Neural crest cell (in vitro differentiated cells): ENCODE results near the gene HNF1A. TPM values are rescaled to one million over a fixed set of nuclear protein-coding genes. Genes with fewer than 3 reads are reported as not detected.

ENCODE experiments used
- DNase-seq: peaks from one replicate; pipeline ENCODE4 v3.0.0; 2021; ENCODE audit warnings: low read depth, mixed read lengths, low spot score
- H3K27ac Mint-ChIP-seq: one replicate; pipeline ENCODE4 v1.8.0; 2021; ENCODE audit warnings: mild to moderate bottlenecking, mixed read lengths; ENCODE audit not compliant: unreplicated experiment
- H3K27me3 Mint-ChIP-seq: 2 replicates; pipeline ENCODE4 v1.8.0; 2021; ENCODE audit warnings: low read depth, mild to moderate bottlenecking, mixed read lengths
- H3K36me3 Mint-ChIP-seq: 2 replicates; pipeline ENCODE4 v1.8.0; 2021; ENCODE audit warnings: low read depth, mild to moderate bottlenecking, mixed read lengths
- H3K4me1 Mint-ChIP-seq: 2 replicates; pipeline ENCODE4 v1.8.0; 2021; ENCODE audit warnings: mixed read lengths
- H3K4me3 Mint-ChIP-seq: one replicate; pipeline ENCODE4 v1.8.0; 2021; ENCODE audit warnings: mild to moderate bottlenecking, mixed read lengths
- H3K9me3 Mint-ChIP-seq: 2 replicates; pipeline ENCODE4 v1.8.0; 2021; ENCODE audit warnings: mixed read lengths
- total RNA-seq: library from RNA; stranded (reverse); gene quantifications from 2 replicates; pipeline ENCODE4 v1.2.1, GENCODE V29; 2021
- TF ChIP-seq, protein P1 (sequence below): fragments of 200-600 bp; sonication (generic); conservative IDR thresholded peaks from 2 replicates; pipeline ENCODE4 v1.5.0; 2021; ENCODE audit warnings: antibody characterized with exemption, mild to moderate bottlenecking

HNF1A gene
- total RNA-seq, 1 donor from 2014 or later: not detected

DNA sequence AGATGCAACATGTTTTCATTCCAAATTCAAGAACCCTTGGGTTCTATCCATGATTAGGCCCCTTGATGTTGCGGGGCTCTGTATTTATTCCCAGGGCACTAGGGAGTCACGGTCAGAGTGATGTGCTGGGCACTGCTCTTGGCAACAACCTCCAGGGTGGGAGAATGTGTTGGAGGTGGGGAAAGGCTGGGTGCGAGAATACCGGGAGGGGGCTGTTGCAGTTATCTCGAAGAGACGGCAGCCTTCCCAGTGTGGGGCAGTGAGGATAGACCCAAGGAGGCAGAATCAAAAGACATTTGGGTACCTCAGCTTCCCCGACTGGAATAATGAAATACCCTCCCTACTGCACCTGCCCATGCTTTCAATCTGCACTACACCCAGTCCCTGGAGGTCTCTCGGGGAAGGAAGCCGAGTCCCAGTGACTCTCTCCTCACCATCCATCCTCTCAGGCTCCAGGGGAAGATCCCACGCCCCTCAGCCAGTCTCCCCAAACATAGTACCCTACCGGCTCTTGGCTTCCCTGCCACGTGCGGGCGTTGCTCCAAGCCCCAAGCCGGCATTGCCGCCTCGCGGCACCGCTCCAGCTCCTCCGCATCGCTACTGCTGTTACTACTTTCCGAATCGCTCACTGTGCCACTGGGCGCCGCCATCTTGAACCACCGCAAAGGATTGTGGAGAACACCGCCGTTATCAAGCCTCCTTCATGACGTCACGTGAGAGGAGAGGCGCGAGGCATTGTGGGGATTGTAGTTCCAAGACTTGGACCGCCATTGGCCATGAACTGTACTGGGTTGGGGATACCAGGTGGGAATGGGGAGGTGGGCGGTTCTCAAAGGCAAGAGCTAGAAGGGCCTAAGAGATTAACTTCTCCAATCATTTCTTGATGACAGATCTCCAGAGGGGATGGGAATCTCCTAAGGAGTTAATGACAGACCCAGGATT is 37.8 kb downstream of the HNF1A start, which contains the start of gene C12orf43:
C12orf43 (minus strand) TSS at position 663 of the 942 bp plus-strand sequence; CDS start at position 650, 13 bp downstream.
- peaks cover 5% of the 10 kb centered on the region for H3K27me3 Mint-ChIP-seq
- peak within 1 kb of the TSS; percentile 97 for H3K4me3 Mint-ChIP-seq
- peak; percentile 87 for DNase-seq
- TF ChIP-seq, protein P1, sequence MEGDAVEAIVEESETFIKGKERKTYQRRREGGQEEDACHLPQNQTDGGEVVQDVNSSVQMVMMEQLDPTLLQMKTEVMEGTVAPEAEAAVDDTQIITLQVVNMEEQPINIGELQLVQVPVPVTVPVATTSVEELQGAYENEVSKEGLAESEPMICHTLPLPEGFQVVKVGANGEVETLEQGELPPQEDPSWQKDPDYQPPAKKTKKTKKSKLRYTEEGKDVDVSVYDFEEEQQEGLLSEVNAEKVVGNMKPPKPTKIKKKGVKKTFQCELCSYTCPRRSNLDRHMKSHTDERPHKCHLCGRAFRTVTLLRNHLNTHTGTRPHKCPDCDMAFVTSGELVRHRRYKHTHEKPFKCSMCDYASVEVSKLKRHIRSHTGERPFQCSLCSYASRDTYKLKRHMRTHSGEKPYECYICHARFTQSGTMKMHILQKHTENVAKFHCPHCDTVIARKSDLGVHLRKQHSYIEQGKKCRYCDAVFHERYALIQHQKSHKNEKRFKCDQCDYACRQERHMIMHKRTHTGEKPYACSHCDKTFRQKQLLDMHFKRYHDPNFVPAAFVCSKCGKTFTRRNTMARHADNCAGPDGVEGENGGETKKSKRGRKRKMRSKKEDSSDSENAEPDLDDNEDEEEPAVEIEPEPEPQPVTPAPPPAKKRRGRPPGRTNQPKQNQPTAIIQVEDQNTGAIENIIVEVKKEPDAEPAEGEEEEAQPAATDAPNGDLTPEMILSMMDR: no peak
- no peaks in the 10 kb centered on the region for H3K36me3 Mint-ChIP-seq
- peaks cover 15% of the 10 kb centered on the region for H3K4me1 Mint-ChIP-seq
- H3K27ac Mint-ChIP-seq: peak within 1 kb of the TSS; percentile 98
- H3K9me3 Mint-ChIP-seq: no peaks in the 10 kb centered on the region

DNA sequence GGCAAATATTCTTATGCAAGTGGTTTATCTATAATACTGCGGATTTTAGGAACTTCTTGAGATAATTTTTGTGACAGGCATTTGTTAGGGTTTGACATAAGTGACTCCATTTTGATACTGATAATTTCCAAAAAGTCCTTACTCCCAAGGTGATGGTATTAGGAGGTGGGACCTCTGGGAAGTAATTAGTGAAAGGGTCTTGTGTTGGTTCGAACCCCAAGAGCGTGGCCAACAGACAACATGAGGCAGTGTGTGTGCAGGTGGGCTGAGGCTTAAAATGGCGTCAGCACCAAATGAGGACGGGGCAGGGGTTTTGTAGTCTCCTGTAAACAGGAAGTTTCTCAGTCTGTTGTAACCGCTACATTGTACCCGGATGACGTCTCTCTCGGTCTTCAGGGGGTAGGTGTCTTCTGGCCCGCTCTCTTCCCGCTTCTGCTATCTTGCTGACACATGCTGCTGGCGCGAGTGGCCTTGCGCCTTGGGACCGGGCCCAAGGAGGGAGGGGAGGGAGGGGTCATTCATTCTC is 39.7 kb downstream of the HNF1A start:
- DNase-seq: no peak
- no peaks in the 10 kb centered on the region for H3K36me3 Mint-ChIP-seq
- peaks cover 15% of the 10 kb centered on the region for H3K4me1 Mint-ChIP-seq
- no peaks in the 10 kb centered on the region for H3K9me3 Mint-ChIP-seq
- H3K27me3 Mint-ChIP-seq: peaks cover 5% of the 10 kb centered on the region
- TF ChIP-seq, protein P1: no peak
- H3K4me3 Mint-ChIP-seq: no peak overlapping the region
- no peak overlapping the region for H3K27ac Mint-ChIP-seq

DNA sequence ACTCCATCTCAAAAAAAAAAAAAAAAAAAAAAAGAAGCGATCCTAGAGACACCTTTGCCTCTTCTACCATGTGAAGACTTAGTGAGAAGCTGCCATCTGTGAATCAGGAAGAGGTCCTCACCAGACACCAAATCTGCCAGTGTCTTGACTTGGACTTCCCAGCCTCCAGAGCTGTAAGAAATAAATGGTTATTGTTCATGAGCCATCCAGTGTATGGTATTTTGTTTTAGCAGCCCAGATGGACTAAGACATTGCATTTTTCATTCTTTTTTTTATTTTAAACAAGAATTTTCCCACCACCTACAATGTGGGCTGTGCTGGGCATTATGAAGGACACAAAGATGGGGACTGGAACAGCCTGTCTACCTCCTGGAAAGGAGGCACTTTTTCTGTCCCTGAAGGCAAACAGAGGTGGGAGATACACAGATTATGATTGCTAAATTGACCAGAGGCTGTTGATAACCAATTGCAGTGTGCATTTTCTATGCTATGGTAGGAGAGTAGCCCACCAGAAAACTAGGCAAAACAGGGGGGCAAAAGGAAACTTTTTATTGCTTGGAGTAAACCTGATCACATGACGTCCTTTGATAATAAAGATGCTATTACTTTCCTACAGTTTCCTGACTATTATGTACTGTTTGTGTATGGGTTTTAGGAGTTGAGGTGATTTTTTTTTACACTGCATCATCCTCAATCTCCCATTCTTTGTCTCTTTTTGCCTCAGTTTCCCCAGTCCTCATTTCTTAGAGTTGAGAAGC is 40.7 kb downstream of the HNF1A start:
- no peak overlapping the region for H3K27ac Mint-ChIP-seq
- peaks cover 5% of the 10 kb centered on the region for H3K27me3 Mint-ChIP-seq
- H3K36me3 Mint-ChIP-seq: no peaks in the 10 kb centered on the region
- no peaks in the 10 kb centered on the region for H3K9me3 Mint-ChIP-seq
- H3K4me3 Mint-ChIP-seq: no peak overlapping the region
- DNase-seq: no peak
- TF ChIP-seq, protein P1: no peak
- H3K4me1 Mint-ChIP-seq: peaks cover 15% of the 10 kb centered on the region

DNA sequence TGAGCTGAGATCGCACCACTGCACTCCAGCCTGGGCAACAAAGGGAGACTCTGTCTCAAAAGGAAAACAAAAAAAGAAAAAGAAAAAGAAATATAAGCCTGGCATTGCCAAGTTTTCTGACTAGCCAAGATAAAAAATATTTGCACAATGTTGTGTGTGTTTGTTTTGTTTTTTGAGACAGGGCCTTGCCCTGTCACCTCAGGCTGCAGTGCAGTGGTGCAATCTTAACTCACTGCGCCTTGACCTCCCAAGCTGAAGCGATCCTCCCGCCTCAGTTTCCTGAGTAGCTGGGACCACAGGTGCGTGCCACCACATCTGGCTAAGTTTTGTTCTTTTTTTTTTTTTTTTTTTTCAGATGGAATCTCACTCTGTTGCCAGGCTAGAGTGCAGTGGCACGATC is 43.4 kb downstream of the HNF1A start:
- H3K36me3 Mint-ChIP-seq: no peaks in the 10 kb centered on the region
- H3K27ac Mint-ChIP-seq: no peak overlapping the region
- H3K4me3 Mint-ChIP-seq: no peak overlapping the region
- TF ChIP-seq, protein P1: no peak
- no peaks in the 10 kb centered on the region for H3K9me3 Mint-ChIP-seq
- H3K4me1 Mint-ChIP-seq: no peaks in the 10 kb centered on the region
- H3K27me3 Mint-ChIP-seq: peaks cover 9% of the 10 kb centered on the region
- DNase-seq: no peak

DNA sequence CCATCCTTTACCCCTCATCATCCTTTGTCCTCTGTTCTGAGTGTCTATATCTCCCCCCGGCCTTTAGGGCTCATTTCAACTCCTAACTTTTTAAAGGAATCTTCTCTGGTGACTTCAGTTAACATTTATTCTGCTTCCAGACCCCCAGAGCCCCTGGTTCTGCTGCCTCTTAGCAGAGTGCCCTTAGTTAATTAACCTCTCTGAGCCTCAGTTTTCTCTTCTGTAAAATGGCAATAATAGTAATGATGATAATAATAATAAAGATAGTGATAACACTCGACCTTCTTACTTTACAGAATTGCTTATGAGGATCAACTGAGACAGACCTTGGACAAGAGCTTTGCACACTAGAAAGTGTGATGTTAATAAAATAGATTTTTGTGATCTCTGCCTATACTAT is 44.4 kb downstream of the HNF1A start:
- H3K36me3 Mint-ChIP-seq: no peaks in the 10 kb centered on the region
- no peaks in the 10 kb centered on the region for H3K9me3 Mint-ChIP-seq
- H3K4me3 Mint-ChIP-seq: no peak overlapping the region
- TF ChIP-seq, protein P1: no peak
- no peak for DNase-seq
- no peaks in the 10 kb centered on the region for H3K4me1 Mint-ChIP-seq
- H3K27ac Mint-ChIP-seq: no peak overlapping the region
- H3K27me3 Mint-ChIP-seq: peaks cover 9% of the 10 kb centered on the region
